K562 (cell line): Measurements from ENCODE around the gene DCAF6. TPM values are rescaled to one million over a fixed set of nuclear protein-coding genes. Genes with fewer than 3 reads are reported as not detected.
A peak's percentile ranks its signal among the peaks of the same experiment; 100 is the strongest.

ENCODE experiments used
- ATAC-seq: fragments of 200-7000 bp; cut with Tn5 transposase; 3 replicates; pipeline ENCODE4 v1.9.1; 2020; ENCODE audit warnings: moderate library complexity
- BruUV-seq: library from RNA; stranded (reverse); fragments of 400-500 nt; replicated peaks from 2 replicates; lab custom pipeline; 2021; lab: Mats Ljungman, UMichigan
- CTCF ChIA-PET: fragments of 300-600 bp; formaldehyde crosslinking; extraction: SDS; loops from one replicate; lab custom pipeline; 2021; ENCODE audit warnings: low intra/inter-chr PET ratio; lab: Yijun Ruan, JAX
- POLR2A ChIA-PET: fragments of 300-600, 350-650 bp; sonication (Branson Sonifier 250); formaldehyde crosslinking; extraction: SDS; loops from one replicate; lab custom pipeline; 2021; ENCODE audit warnings: antibody characterized with exemption, inconsistent platforms; lab: Yijun Ruan, JAX
- DNase-seq, 4 experiments: peaks; one replicate each; pipeline versions ENCODE4 v3.0.0 to v3.0.0-alpha.2; 2011 to 2018; ENCODE audit warnings: low spot score in 3 of 4, mixed read lengths in 3 of 4; ENCODE audit errors: extremely low read depth in 1 of 4
- FAIRE-seq: peaks from 2 replicates; lab custom pipeline; 2011; peaks lifted over from hg19 to GRCh38; lab: Jason Lieb, UNC
- H2AFZ ChIP-seq: 2 replicates; pipeline ENCODE4 v1.6.0; 2011; ENCODE audit warnings: low read depth, low read length, control low read depth, inconsistent platforms
- H3K27ac ChIP-seq: fragments of 200-600 bp; 3 replicates; pipeline ENCODE4 v1.8.0; 2011; ENCODE audit warnings: low read depth, mild to moderate bottlenecking, control low read depth, inconsistent platforms, low read length, moderate library complexity, mixed read lengths; ENCODE audit errors: extremely low read depth
- H3K27me3 ChIP-seq, 2 experiments: fragments of 300-600 bp in 1 of 2; 2 replicates in 1 of 2; 3 replicates in 1 of 2; pipeline versions ENCODE4 v1.6.0 to v1.8.0; 2011; ENCODE audit warnings: inconsistent platforms in 2 of 2, low read length in 2 of 2, mild to moderate bottlenecking in 1 of 2, mixed read lengths in 1 of 2, moderate library complexity in 1 of 2; ENCODE audit not compliant: control insufficient read depth in 2 of 2, insufficient read depth in 2 of 2
- H3K36me3 ChIP-seq: fragments of 300-600 bp; 3 replicates; pipeline ENCODE4 v1.8.0; 2011; ENCODE audit warnings: mild to moderate bottlenecking, low read length, inconsistent platforms; ENCODE audit not compliant: control insufficient read depth, insufficient read depth
- H3K4me1 ChIP-seq, 2 experiments: fragments of 200-600 bp in 1 of 2; replicated peaks in 1 of 2; 2 replicates in 1 of 2; 3 replicates in 1 of 2; pipeline versions ENCODE4 v1.5.1 to v1.8.0; 2011; ENCODE audit warnings: inconsistent platforms in 2 of 2, low read length in 2 of 2, mild to moderate bottlenecking in 1 of 2, mixed read lengths in 1 of 2, moderate library complexity in 1 of 2; ENCODE audit not compliant: control insufficient read depth in 2 of 2, insufficient read depth in 2 of 2
- H3K4me2 ChIP-seq: 2 replicates; pipeline ENCODE4 v1.6.1; 2011; ENCODE audit warnings: low read length, control low read depth, inconsistent platforms, mixed read lengths; ENCODE audit not compliant: insufficient read depth
- H3K4me3 ChIP-seq: fragments of 200-600 bp; sonication (generic), shearing (Covaris generic); 2 replicates; pipeline ENCODE4 v1.5.1; 2016; ENCODE audit warnings: control low read depth, inconsistent platforms
- H3K79me2 ChIP-seq: fragments of 200-600 bp; 3 replicates; pipeline ENCODE4 v1.8.0; 2011; ENCODE audit warnings: low read length, inconsistent platforms; ENCODE audit not compliant: control insufficient read depth, insufficient read depth
- H3K9ac ChIP-seq, 2 experiments: 2 replicates each; pipeline versions ENCODE4 v1.6.0 to v1.6.1; 2011; ENCODE audit warnings: low read depth in 2 of 2, low read length in 2 of 2, control low read depth in 1 of 2, inconsistent platforms in 1 of 2, mild to moderate bottlenecking in 1 of 2, mixed read lengths in 1 of 2; ENCODE audit not compliant: insufficient read depth in 1 of 2
- H3K9me1 ChIP-seq: one replicate; pipeline ENCODE4 v1.6.0; 2011; ENCODE audit warnings: inconsistent platforms, mild to moderate bottlenecking, low read length, moderate library complexity; ENCODE audit not compliant: control insufficient read depth, insufficient read depth
- H3K9me3 ChIP-seq: replicated peaks from 2 replicates; pipeline ENCODE4 v1.5.1; 2011; ENCODE audit warnings: low read depth, low read length, inconsistent platforms; ENCODE audit not compliant: control insufficient read depth, insufficient read depth
- H4K20me1 ChIP-seq: replicated peaks from 2 replicates; pipeline ENCODE4 v1.6.1; 2011; ENCODE audit warnings: low read length, inconsistent platforms, mixed read lengths; ENCODE audit not compliant: control insufficient read depth, insufficient read depth
- AFF1 ChIP-seq, 2 experiments: fragments of 450-650 bp; IDR thresholded peaks; 2 replicates each; pipeline ENCODE4 v1.6.1; 2018; ENCODE audit warnings: mild to moderate bottlenecking in 2 of 2, low read depth in 1 of 2; ENCODE audit not compliant: partially characterized antibody in 2 of 2
- CBX3 ChIP-seq, 2 experiments: IDR thresholded peaks; 1 replicate in 1 of 2; 2 replicates in 1 of 2; pipeline ENCODE4 v1.6.1; 2012; ENCODE audit warnings: inconsistent platforms in 2 of 2, low read length in 2 of 2, borderline replicate concordance in 1 of 2, control low read depth in 1 of 2
- MAZ ChIP-seq, 2 experiments: fragments of 450-650 bp in 1 of 2; sonication (generic) in 1 of 2; formaldehyde crosslinking; IDR thresholded peaks in 1 of 2; conservative IDR thresholded peaks in 1 of 2; 2 replicates each; pipeline versions ENCODE4 v1.4.0 to v1.5.0; 2020; ENCODE audit warnings: mild to moderate bottlenecking in 1 of 2, missing genetic modification reagents in 1 of 2
- SUPT5H ChIP-seq: fragments of 450-650 bp; IDR thresholded peaks from 2 replicates; pipeline ENCODE4 v1.6.1; 2016
- TAF9B ChIP-seq: fragments of 450-650 bp; IDR thresholded peaks from 2 replicates; pipeline ENCODE4 v1.6.1; 2018; ENCODE audit warnings: mild to moderate bottlenecking; ENCODE audit not compliant: partially characterized antibody
- ZNF3 ChIP-seq: fragments of 250-450 bp; sonication (Bioruptor Pico); IDR thresholded peaks from 2 replicates; pipeline ENCODE4 v1.5.0; 2021; ENCODE audit warnings: mild to moderate bottlenecking, moderate library complexity
- ZNF507 ChIP-seq: conservative IDR thresholded peaks from 2 replicates; pipeline ENCODE4 v1.6.1; 2017; ENCODE audit warnings: missing genetic modification characterization, missing compliant biosample characterization
- WGBS: fragments of 100-300 bp; shearing (Covaris generic); methylation state at CpG from one replicate; pipeline ENCODE4 v1.1.6; 2016; ENCODE audit warnings: low coverage, mixed read lengths; ENCODE audit not compliant: insufficient coverage; ENCODE audit errors: missing lambda C conversion rate; 5-methylcytosine and 5-hydroxymethylcytosine counted together
- in situ Hi-C: fragments of 300-500 bp; cut with MboI; formaldehyde crosslinking; loops from 4 replicates; pipeline ENCODE4 v1.15.0; 2018; ENCODE audit warnings: inconsistent platforms, mixed read lengths
- intact Hi-C: fragments of 100-400 bp; cut with micrococcal nuclease; formaldehyde crosslinking; loops from 2 replicates; pipeline ENCODE4 v1.14.2; 2022
- polyA plus RNA-seq, 8 experiments: library from polyadenylated mRNA; depleted of rRNA in 4 of 8; stranded (reverse) in 5 of 8; unstranded in 3 of 8; fragments of >200 nt; fragmentation: Nextera tagmentation in 2 of 8; fragmentation: Illumina TruSeq in 1 of 8; extraction: Ambion mirVana in 2 of 8; extraction: Trizol in 1 of 8; gene quantifications; 2 replicates each; pipeline versions ENCODE4 v1.2.1 to v1.2.3, GENCODE V29; 2011 to 2014; ENCODE audit warnings: inconsistent platforms in 1 of 8, missing spikeins in 1 of 8
- total RNA-seq, 7 experiments: library from RNA; depleted of rRNA in 6 of 7; stranded (reverse); fragments of >200 nt in 6 of 7; fragmentation: Illumina TruSeq in 2 of 7; extraction: Trizol in 2 of 7; gene quantifications; 2 replicates each; pipeline versions ENCODE4 v1.2.1 to v1.2.3, GENCODE V29; 2011 to 2021; ENCODE audit warnings: low replicate concordance in 1 of 7

Gene DCAF6
- total and polyA plus RNA-seq, 9 of the 15 experiments (the other 6 are each of a cell fraction or from before 2014, with no cell fraction given): 19.1 to 102 (median 46.3) TPM

- TF ChIP-seq CBX3 (IDR thresholded peaks at IDR 0.05; ENCODE audit: borderline replicate concordance in 1 of 2, low read length in 2 of 2): peak in 1 of 2 experiments; percentile 96; a peak in 2 of 3 replicates
- TF ChIP-seq, all 486 proteins: peak for 7
Measured at GRCh38 chr1:167977245-167977644, 40.8 kb downstream of the DCAF6 start (continued).

GRCh38 chr1:167981933-167982332 is 45.5 kb downstream of the DCAF6 start:
- 89% methylated on average over 9 of the region's 9 CpGs for WGBS
- no TSS peak for BruUV-seq
- no peak for FAIRE-seq
- TF ChIP-seq AFF1 (IDR thresholded peaks at IDR 0.05; ENCODE audit: low read depth in 1 of 2, partially characterized antibody in 2 of 2): peak in 1 of 2 experiments; percentile 77
- TF ChIP-seq MAZ (CRISPR knock-in tag; conservative IDR thresholded peaks at IDR 0.05 in 1 of 2, IDR thresholded peaks at IDR 0.05 in 1 of 2): no peak
- no peak for TF ChIP-seq ZNF507 (tag)
- 0 out of 2 replicates have a peak, but pooled peaks have one; percentile 9 for TF ChIP-seq SUPT5H
- TF ChIP-seq TAF9B: no peak
- TF ChIP-seq ZNF3: no peak
- in situ Hi-C loops (no loop called here), intact Hi-C loops (no loop called here)
- Histone ChIP-seq H3K9ac (no peak overlapping the region), H3K27me3 (no peaks in the 10 kb centered on the region), H2AFZ (no peak overlapping the region), H4K20me1 (no peaks in the 10 kb centered on the region), H3K9me1 (no peaks in the 10 kb centered on the region), H3K9me3 (no peaks in the 10 kb centered on the region), H3K36me3 (peaks cover 47% of the 10 kb centered on the region), H3K4me1 (peaks cover 0 to 23% of the 10 kb centered on the region in 2 experiments; a peak in 3 of 5 replicates), H3K79me2 (peaks cover 74% of the 10 kb centered on the region), H3K4me2 (no peak overlapping the region), H3K4me3 (no peak overlapping the region), H3K27ac (no peak overlapping the region)
- ChIA-PET CTCF (no interaction called here), POLR2A (interaction anchor here (1.7 kb wide), 1 partner anchor 10 kb away, joined by 5 read pairs; no protein-coding TSS in a partner anchor)
- no peak for DNase-seq
- ATAC-seq: no peak
